WTC11 (cell line): ENCODE results near the gene FUCA1.

Source experiments
- CTCF ChIP-seq: fragments of 200-600 bp; IDR thresholded peaks from 2 replicates; pipeline ENCODE4 v1.8.0; 2022; ENCODE audit warnings: antibody characterized with exemption
- ETV6 ChIP-seq: sonication (generic); formaldehyde crosslinking; IDR thresholded peaks from 2 replicates; pipeline ENCODE4 v1.8.1; 2022; ENCODE audit warnings: mild to moderate bottlenecking, missing genetic modification reagents
- FOXJ3 ChIP-seq: sonication (generic); formaldehyde crosslinking; IDR thresholded peaks from 2 replicates; pipeline ENCODE4 v1.9.0; 2021; ENCODE audit warnings: missing genetic modification reagents, mild to moderate bottlenecking, borderline replicate concordance
- MYBL2 ChIP-seq: sonication (generic); formaldehyde crosslinking; IDR thresholded peaks from 2 replicates; pipeline ENCODE4 v1.8.1; 2023; ENCODE audit warnings: mild to moderate bottlenecking, moderate library complexity, missing genetic modification reagents
- NFE2L1 ChIP-seq: sonication (generic); formaldehyde crosslinking; IDR thresholded peaks from 2 replicates; pipeline ENCODE4 v1.8.1; 2023; ENCODE audit warnings: missing genetic modification reagents
- SP1 ChIP-seq: sonication (generic); formaldehyde crosslinking; conservative IDR thresholded peaks from 2 replicates; pipeline ENCODE4 v1.8.1; 2022; ENCODE audit warnings: missing genetic modification reagents
- STAT6 ChIP-seq: sonication (generic); formaldehyde crosslinking; conservative IDR thresholded peaks from 2 replicates; pipeline ENCODE4 v1.8.1; 2023; ENCODE audit warnings: mild to moderate bottlenecking, low read depth, missing genetic modification reagents, moderate library complexity
- USF2 ChIP-seq: sonication (generic); formaldehyde crosslinking; IDR thresholded peaks from 2 replicates; pipeline ENCODE4 v1.8.1; 2023; ENCODE audit warnings: mild to moderate bottlenecking, missing genetic modification reagents, moderate library complexity
- ZNF138 ChIP-seq: sonication (generic); formaldehyde crosslinking; conservative IDR thresholded peaks from 2 replicates; pipeline ENCODE4 v1.8.1; 2022; ENCODE audit warnings: mild to moderate bottlenecking, moderate library complexity, missing genetic modification reagents

GRCh38 chr1:23798662-23799142, 69.4 kb downstream of the FUCA1 start:
- TF ChIP-seq MYBL2 (CRISPR knock-in tag) (no peak), CTCF (no peak), STAT6 (no peak), FOXJ3 (CRISPR knock-in tag) (no peak), USF2 (no peak), SP1 (CRISPR knock-in tag) (no peak), ETV6 (CRISPR knock-in tag) (no peak), ZNF138 (CRISPR knock-in tag) (no peak), NFE2L1 (CRISPR knock-in tag) (no peak)
